ENCODE results near the gene PPP2R2C. TPM values are rescaled to one million over a fixed set of nuclear protein-coding genes. Genes with fewer than 3 reads are reported as not detected.
A peak's percentile ranks its signal among the peaks of the same experiment; 100 is the strongest.

PPP2R2C gene
- total and polyA plus RNA-seq, 11 donors = 0.22 to 20.0 (median 6.8) TPM

- no peak overlapping the region for H3K4me3 ChIP-seq
- DNase-seq (peak in 4 of 5 donors; percentile 31 to 73 (median 48)), ATAC-seq (peak; percentile 86 to 94 (median 92))
- peak overlapping the region in 3 of 12 donors; percentile 29 to 63 (median 41) for H3K27ac ChIP-seq
- TF ChIP-seq CTCF (IDR thresholded peaks at IDR 0.05) (no peak), POLR2A (IDR thresholded peaks at IDR 0.05) (no peak)
- 33 to 47% (median 36%) methylated on average over 6 to 8 of the region's 8 CpGs for WGBS, 4 donors
- no peaks in the 10 kb centered on the region for H3K36me3 ChIP-seq
- H3K9me3 ChIP-seq = peaks cover 0 to 20% (median 0%) of the 10 kb centered on the region in 12 donors
- intact Hi-C loops (cut with DNase I) = no loop called here
- H3K4me1 ChIP-seq = peaks cover 0 to 8% (median 0%) of the 10 kb centered on the region in 12 donors
- H3K27me3 ChIP-seq = no peaks in the 10 kb centered on the region
Measured at GRCh38 chr4:6516762-6517161, 44.3 kb upstream of the PPP2R2C start.

DNA sequence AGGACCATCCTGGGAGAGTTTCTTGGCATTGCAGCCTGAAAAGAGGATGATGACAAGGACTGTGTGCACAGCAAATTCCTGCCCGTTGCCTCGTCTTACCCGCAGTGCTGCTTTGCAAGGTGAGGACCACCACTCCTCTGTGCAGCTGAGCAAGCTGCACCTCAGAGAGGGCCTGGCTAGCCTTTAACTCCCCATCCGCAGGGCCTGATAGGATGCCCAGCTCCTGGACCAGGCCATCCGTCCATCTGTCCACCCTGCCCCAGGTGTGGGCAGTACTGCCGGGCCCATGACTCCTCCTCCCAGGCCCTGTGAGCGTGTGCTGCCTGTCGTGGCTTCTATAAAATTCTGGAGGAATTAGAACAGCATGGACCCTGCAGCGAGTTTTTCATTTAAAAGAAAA lies 43.9 kb upstream of the PPP2R2C start:
- no peak overlapping the region for H3K4me3 ChIP-seq
- H3K27ac ChIP-seq = peak overlapping the region in 1 of 12 donors; percentile 63
- ATAC-seq = peak in 2 of 4 donors; percentile 8 to 21
- H3K9me3 ChIP-seq = peaks cover 0 to 20% (median 0%) of the 10 kb centered on the region in 12 donors
- no peak for DNase-seq
- peaks cover 0 to 8% (median 0%) of the 10 kb centered on the region in 12 donors for H3K4me1 ChIP-seq
- intact Hi-C loops (cut with DNase I) = no loop called here
- no peaks in the 10 kb centered on the region for H3K27me3 ChIP-seq
- H3K36me3 ChIP-seq = no peaks in the 10 kb centered on the region
- WGBS, 4 donors = 73 to 80% (median 77%) methylated on average over 9 of the region's 9 CpGs
- TF ChIP-seq CTCF (IDR thresholded peaks at IDR 0.05) (no peak), POLR2A (IDR thresholded peaks at IDR 0.05) (no peak)

DNA sequence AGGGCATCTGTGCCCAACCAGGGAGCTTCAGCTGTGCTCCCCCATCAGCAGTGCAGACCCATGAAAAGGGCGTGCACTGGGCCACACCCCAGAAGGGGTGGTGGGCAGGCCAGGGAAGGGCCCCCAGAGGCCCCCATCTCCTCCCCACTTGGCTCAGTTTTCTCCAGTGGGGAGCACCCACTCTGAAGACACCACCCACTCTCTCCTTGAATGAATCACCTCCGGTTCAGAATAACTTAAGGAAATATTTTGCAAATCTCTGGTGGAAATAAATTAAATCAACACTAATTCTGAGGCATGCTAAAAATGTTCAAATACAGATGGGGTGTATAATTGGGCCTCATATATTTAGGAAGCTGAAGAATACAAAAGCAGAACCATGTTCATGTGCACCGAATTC lies 41.3 kb upstream of the PPP2R2C start:
- H3K36me3 ChIP-seq = no peaks in the 10 kb centered on the region
- intact Hi-C loops (cut with DNase I) = no loop called here
- H3K4me1 ChIP-seq = peaks cover 0 to 8% (median 0%) of the 10 kb centered on the region in 12 donors
- no peak overlapping the region for H3K4me3 ChIP-seq
- no peaks in the 10 kb centered on the region for H3K27me3 ChIP-seq
- H3K27ac ChIP-seq = no peak overlapping the region
- TF ChIP-seq POLR2A (IDR thresholded peaks at IDR 0.05) (no peak), CTCF (IDR thresholded peaks at IDR 0.05) (no peak)
- 65 to 93% (median 90%) methylated on average over 3 of the region's 3 CpGs for WGBS, 4 donors
- peaks cover 0 to 20% (median 0%) of the 10 kb centered on the region in 12 donors for H3K9me3 ChIP-seq
- ATAC-seq (no peak), DNase-seq (no peak)

DNA sequence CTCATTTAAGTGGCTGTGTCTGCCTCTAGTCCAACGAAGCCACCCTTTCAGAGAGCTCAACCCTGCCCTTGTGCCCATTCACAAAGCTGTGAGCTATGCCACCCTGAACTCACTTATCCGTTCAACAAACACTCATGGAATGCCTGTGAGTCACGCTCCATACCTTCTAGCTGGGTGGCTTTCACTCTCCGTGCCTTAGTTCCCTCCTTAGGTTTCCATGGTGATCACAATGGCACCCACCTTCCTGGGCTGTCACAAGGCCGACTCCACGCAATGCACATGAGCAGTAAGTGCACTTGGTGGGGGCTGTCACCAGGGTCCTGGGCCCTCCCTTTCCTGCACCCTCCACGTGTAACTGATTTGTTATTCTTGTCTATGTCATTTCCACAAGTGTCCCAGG lies 37.2 kb upstream of the PPP2R2C start:
- 63 to 71% (median 68%) methylated on average over 7 of the region's 7 CpGs for WGBS, 4 donors
- no peak for TF ChIP-seq CTCF (IDR thresholded peaks at IDR 0.05)
- TF ChIP-seq POLR2A (IDR thresholded peaks at IDR 0.05) = no peak
- intact Hi-C loops (cut with DNase I) = no loop called here
- ATAC-seq (no peak), DNase-seq (peak in 1 of 5 donors; percentile 5)
- Histone ChIP-seq H3K4me1 (no peaks in the 10 kb centered on the region), H3K36me3 (no peaks in the 10 kb centered on the region), H3K27me3 (peaks cover 0 to 3% (median 0%) of the 10 kb centered on the region in 9 donors), H3K9me3 (peaks cover 0 to 24% (median 7%) of the 10 kb centered on the region in 12 donors), H3K4me3 (no peak overlapping the region), H3K27ac (no peak overlapping the region)

Measured in heart left ventricle (tissue), 16 donors.